Articular chondrocyte of knee joint (primary cell): ENCODE results near the gene RABGAP1L. TPM values are rescaled to one million over a fixed set of nuclear protein-coding genes. Genes with fewer than 3 reads are reported as not detected.

Experiments
- small RNA-seq: library from RNA; depleted of rRNA; stranded (forward); fragments of <200 nt; gene quantifications from one replicate; pipeline ENCODE3, GENCODE V24; 2012
- total RNA-seq: library from RNA; depleted of rRNA; stranded (reverse); fragments of >200 nt; gene quantifications from 2 replicates; pipeline ENCODE4 v1.2.3, GENCODE V29; 2012

The RABGAP1L gene
- total RNA-seq, result 38.2 and 44.2 TPM in 2 replicates

GRCh38 chr1:174159252-174160108 is at the start of gene RABGAP1L:
Gene RABGAP1L (plus strand): TSS chr1:174159520.

GRCh38 chr1:174447866-174448530 is 288.7 kb downstream of the RABGAP1L start, which contains the start of gene GPR52:
Gene GPR52 (plus strand): TSS chr1:174447964. CDS start chr1:174448112, 148 bp downstream.

GRCh38 chr1:174999936-175000696 is 840.8 kb downstream of the RABGAP1L start, which contains the start of gene CACYBP:
Gene CACYBP (plus strand): TSS chr1:174999947. CDS start chr1:175000181, 234 bp downstream.

GRCh38 chr1:175023043-175023921 is 864.0 kb downstream of the RABGAP1L start, which contains the start of gene MRPS14:
Gene MRPS14 (minus strand): TSS chr1:175023425. CDS start chr1:175023408, 17 bp downstream.

Small RNAs within 50 kb of the gene (small RNA-seq; reads per million reads assigned to genes)
- gene BANF1P4 (not detected), gene RF00019 (not detected), gene RNU6-307P (not detected)

Other genes starting within 250 kb of the RABGAP1L start
- gene SERPINC1, start 242.2 kb upstream of the RABGAP1L start, total RNA-seq, result 0.11 TPM in 1 of 2 replicates, not detected in the other
- 36.6 and 47.5 TPM in 2 replicates for gene RC3H1, start 137.2 kb upstream of the RABGAP1L start, total RNA-seq